Omental fat pad (tissue), 4 donors: ENCODE results near the gene THSD7B. TPM values are rescaled to one million over a fixed set of nuclear protein-coding genes. Genes with fewer than 3 reads are reported as not detected.
"Not testable (repeated sequence)": the region's sequence is repeated elsewhere in the genome, so short reads cannot be mapped to it uniquely, and the experiment has no call there.

Source experiments
- ATAC-seq: fragments of 150-250 bp; one replicate; pipeline ENCODE4 v1.9.1; 2016; ENCODE audit warnings: mild to moderate bottlenecking, moderate library complexity; ENCODE audit not compliant: low FRiP score
- DNase-seq: peaks from one replicate; pipeline ENCODE4 v3.0.0-alpha.2; 2019; ENCODE audit warnings: low spot score
- CTCF ChIP-seq, 3 donors: fragments of 450-650 bp; IDR thresholded peaks; one replicate each; pipeline ENCODE4 v1.5.1; 2016 to 2017; ENCODE audit warnings: antibody characterized with exemption in 3 of 3, mild to moderate bottlenecking in 3 of 3, moderate library complexity in 2 of 3
- total RNA-seq, 4 donors: library from RNA; depleted of rRNA; stranded (reverse); fragments of >200 nt; gene quantifications; one replicate each; pipeline ENCODE4 v1.1.0, GENCODE V29; 2016

The THSD7B gene
- total RNA-seq, 4 donors from 2014 or later, result 0.74 to 12.9 (median 2.5) TPM

- no peak for DNase-seq
- TF ChIP-seq CTCF (IDR thresholded peaks at IDR 0.05), result no peak
- no peak for ATAC-seq
Measured at GRCh38 chr2:136750065-136750464, 15.3 kb upstream of the THSD7B start.

- DNase-seq, result no peak
- no peak for TF ChIP-seq CTCF (IDR thresholded peaks at IDR 0.05)
- ATAC-seq, result no peak
Measured at GRCh38 chr2:136751406-136751805, 13.9 kb upstream of the THSD7B start.

- ATAC-seq, DNase-seq: not testable (repeated sequence)
Measured at GRCh38 chr2:136758504-136758903, 6.8 kb upstream of the THSD7B start.

GRCh38 chr2:136764452-136765255 is 691 bp upstream of the THSD7B start:
- ATAC-seq (peak; percentile 53), DNase-seq (no peak)
- TF ChIP-seq CTCF (IDR thresholded peaks at IDR 0.05), result no peak

GRCh38 chr2:136766073-136766404 is 694 bp downstream of the THSD7B start:
- DNase-seq (no peak), ATAC-seq (no peak)
- no peak for TF ChIP-seq CTCF (IDR thresholded peaks at IDR 0.05)

GRCh38 chr2:136767030-136767429 is 1.7 kb downstream of the THSD7B start:
- TF ChIP-seq CTCF (IDR thresholded peaks at IDR 0.05), result no peak
- ATAC-seq (no peak), DNase-seq (no peak)

- DNase-seq, result no peak
- no peak for ATAC-seq
- no peak for TF ChIP-seq CTCF (IDR thresholded peaks at IDR 0.05)
Measured at GRCh38 chr2:136769871-136770270, 4.5 kb downstream of the THSD7B start.
